Measurements from ENCODE around the gene ARG1. TPM values are rescaled to one million over a fixed set of nuclear protein-coding genes. Genes with fewer than 3 reads are reported as not detected.

The ARG1 gene
- total RNA-seq (not detected in 2 replicates), polyA plus RNA-seq (not detected in 2 replicates), polyA minus RNA-seq (ENCODE audit: low replicate concordance) (not detected in 2 replicates)
- polyA plus RNA-seq (2012), result not detected in 2 replicates

DNA sequence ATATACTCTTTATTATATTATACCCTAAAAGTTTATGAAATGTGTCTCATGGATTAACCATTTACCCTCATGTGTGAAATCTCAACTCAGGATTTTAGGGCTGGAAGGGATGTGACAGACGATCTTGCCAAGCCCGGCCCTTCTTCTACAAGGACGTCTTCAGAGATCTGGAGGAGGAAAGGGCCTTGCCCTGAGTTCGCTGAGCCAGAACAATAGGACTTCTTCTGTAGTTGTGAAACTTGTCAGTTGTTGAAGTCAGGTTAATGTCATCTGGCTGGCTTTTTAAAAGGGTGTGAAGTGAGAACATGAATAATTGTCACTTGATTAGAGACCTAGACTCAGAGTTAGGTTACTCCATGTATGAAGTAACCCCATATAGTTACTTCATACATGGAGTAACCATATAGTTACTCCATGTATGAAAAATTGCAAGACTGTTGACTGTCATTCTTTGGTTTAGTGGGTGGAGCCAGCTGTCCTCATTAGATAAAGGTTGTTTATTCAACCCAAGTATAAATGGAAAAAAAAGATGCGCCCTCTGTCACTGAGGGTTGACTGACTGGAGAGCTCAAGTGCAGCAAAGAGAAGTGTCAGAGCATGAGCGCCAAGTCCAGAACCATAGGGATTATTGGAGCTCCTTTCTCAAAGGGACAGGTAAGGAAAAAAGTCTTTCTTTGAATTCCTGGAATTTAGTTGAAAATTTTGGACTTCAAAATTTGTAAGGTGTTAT, at the start of gene ARG1:
Gene ARG1 (plus strand): TSS at position 541 of the 730 bp plus-strand sequence. CDS start 57 bp downstream, at position 598.
- no peak within 1 kb of the TSS for H3K4me3 ChIP-seq (replicated peaks in 1 of 4; ENCODE audit: control extremely low read depth in 1 of 4, insufficient read depth in 1 of 4, low read depth in 3 of 4, low read length in 4 of 4)
- H3K79me2 ChIP-seq (ENCODE audit: control insufficient read depth, insufficient read depth, low read length), result no peaks in the 10 kb centered on the region
- H3K9ac ChIP-seq (ENCODE audit: insufficient read depth, low read length), result no peak within 1 kb of the TSS
- no peak for DNase-seq (ENCODE audit: low read depth in 2 of 2)
- no peak within 1 kb of the TSS for H3K4me2 ChIP-seq (ENCODE audit: extremely low read depth, insufficient read depth, low read length)
- no peaks in the 10 kb centered on the region for H3K9me3 ChIP-seq (ENCODE audit: control insufficient read depth, insufficient read depth, low read depth, low read length)
- H3K27ac ChIP-seq (ENCODE audit: insufficient read depth, low read length), result no peak within 1 kb of the TSS
- no peaks in the 10 kb centered on the region for H3K27me3 ChIP-seq (ENCODE audit: control insufficient read depth, insufficient read depth, low read length)
- no peaks in the 10 kb centered on the region for H4K20me1 ChIP-seq (ENCODE audit: control insufficient read depth, extremely low read depth, insufficient read depth, low read length)
- H2AFZ ChIP-seq (ENCODE audit: low read length), result no peak within 1 kb of the TSS
- no peak for TF ChIP-seq EZH2 (IDR thresholded peaks at IDR 0.05; ENCODE audit: low read length, missing control alignments)
- TF ChIP-seq, protein P1, sequence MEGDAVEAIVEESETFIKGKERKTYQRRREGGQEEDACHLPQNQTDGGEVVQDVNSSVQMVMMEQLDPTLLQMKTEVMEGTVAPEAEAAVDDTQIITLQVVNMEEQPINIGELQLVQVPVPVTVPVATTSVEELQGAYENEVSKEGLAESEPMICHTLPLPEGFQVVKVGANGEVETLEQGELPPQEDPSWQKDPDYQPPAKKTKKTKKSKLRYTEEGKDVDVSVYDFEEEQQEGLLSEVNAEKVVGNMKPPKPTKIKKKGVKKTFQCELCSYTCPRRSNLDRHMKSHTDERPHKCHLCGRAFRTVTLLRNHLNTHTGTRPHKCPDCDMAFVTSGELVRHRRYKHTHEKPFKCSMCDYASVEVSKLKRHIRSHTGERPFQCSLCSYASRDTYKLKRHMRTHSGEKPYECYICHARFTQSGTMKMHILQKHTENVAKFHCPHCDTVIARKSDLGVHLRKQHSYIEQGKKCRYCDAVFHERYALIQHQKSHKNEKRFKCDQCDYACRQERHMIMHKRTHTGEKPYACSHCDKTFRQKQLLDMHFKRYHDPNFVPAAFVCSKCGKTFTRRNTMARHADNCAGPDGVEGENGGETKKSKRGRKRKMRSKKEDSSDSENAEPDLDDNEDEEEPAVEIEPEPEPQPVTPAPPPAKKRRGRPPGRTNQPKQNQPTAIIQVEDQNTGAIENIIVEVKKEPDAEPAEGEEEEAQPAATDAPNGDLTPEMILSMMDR (conservative IDR thresholded peaks at IDR 0.05 in 1 of 2, IDR thresholded peaks at IDR 0.05 in 1 of 2; ENCODE audit: low read depth in 1 of 2, low read length in 2 of 2), result no peak
- H3K36me3 ChIP-seq (ENCODE audit: control insufficient read depth, insufficient read depth, low read length), result no peaks in the 10 kb centered on the region
- H3K4me1 ChIP-seq (ENCODE audit: control insufficient read depth, extremely low read depth, insufficient read depth, low read length), result no peaks in the 10 kb centered on the region

DNA sequence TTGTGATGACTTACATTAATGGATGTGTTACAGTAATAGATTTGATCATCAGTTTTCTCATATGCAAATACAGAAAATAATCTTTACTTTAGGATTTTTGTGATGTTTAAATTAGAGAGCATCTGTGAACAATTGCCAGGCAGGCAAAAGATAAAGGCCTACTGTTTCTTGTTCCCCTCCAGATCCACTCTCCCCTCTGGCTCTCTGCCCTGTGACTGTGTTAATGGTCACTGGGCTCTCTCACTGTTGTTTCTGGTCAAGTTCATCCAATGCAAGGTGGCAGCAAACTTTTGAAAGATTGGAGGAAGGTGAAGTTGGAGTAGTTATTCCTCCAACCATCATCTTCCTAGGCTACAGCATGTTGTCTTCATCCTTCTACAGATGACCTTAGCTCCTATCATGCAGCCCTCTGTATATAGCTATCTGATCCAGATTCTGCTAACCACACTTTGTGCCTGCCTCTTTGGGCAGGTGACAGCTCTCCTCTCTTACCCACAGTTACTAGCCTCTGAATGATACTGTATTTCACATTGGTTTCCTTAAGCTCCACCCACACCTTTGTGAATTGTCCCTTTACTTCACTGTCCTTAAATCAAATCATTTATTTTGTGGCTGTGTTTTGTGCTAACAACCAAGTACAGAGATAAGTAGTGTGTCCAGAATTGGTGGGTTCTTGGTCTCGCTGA, 48.9 kb upstream of the ARG1 start:
- no peak overlapping the region for H3K9ac ChIP-seq (ENCODE audit: insufficient read depth, low read length)
- no peak for DNase-seq (ENCODE audit: low read depth in 2 of 2)

More for the DNA sequence above, 48.9 kb upstream of the ARG1 start:
- no peaks in the 10 kb centered on the region for H3K27me3 ChIP-seq (ENCODE audit: control insufficient read depth, insufficient read depth, low read length)
- no peaks in the 10 kb centered on the region for H3K9me3 ChIP-seq (ENCODE audit: control insufficient read depth, insufficient read depth, low read depth, low read length)
- TF ChIP-seq EZH2 (IDR thresholded peaks at IDR 0.05; ENCODE audit: low read length, missing control alignments), result no peak
- TF ChIP-seq, protein P1 (conservative IDR thresholded peaks at IDR 0.05 in 1 of 2, IDR thresholded peaks at IDR 0.05 in 1 of 2; ENCODE audit: low read depth in 1 of 2, low read length in 2 of 2), result no peak
- no peak overlapping the region for H3K4me3 ChIP-seq (replicated peaks in 1 of 4; ENCODE audit: control extremely low read depth in 1 of 4, insufficient read depth in 1 of 4, low read depth in 3 of 4, low read length in 4 of 4)
- H4K20me1 ChIP-seq (ENCODE audit: control insufficient read depth, extremely low read depth, insufficient read depth, low read length), result no peaks in the 10 kb centered on the region
- H3K4me2 ChIP-seq (ENCODE audit: extremely low read depth, insufficient read depth, low read length), result no peak overlapping the region
- H3K79me2 ChIP-seq (ENCODE audit: control insufficient read depth, insufficient read depth, low read length), result no peaks in the 10 kb centered on the region
- no peak overlapping the region for H2AFZ ChIP-seq (ENCODE audit: low read length)
- no peak overlapping the region for H3K27ac ChIP-seq (ENCODE audit: insufficient read depth, low read length)
- no peaks in the 10 kb centered on the region for H3K4me1 ChIP-seq (ENCODE audit: control insufficient read depth, extremely low read depth, insufficient read depth, low read length)
- H3K36me3 ChIP-seq (ENCODE audit: control insufficient read depth, insufficient read depth, low read length), result no peaks in the 10 kb centered on the region

Data from fibroblast of lung (primary cell).